GM12801 (cell line): ENCODE data around the gene U2AF2.

ENCODE experiments used
- TF ChIP-seq, protein P1 (sequence below): IDR thresholded peaks from one replicate; pipeline ENCODE4 v1.5.1; 2011; ENCODE audit warnings: control low read depth; ENCODE audit not compliant: insufficient read length; ENCODE audit errors: extremely low read depth

The U2AF2 gene

DNA sequence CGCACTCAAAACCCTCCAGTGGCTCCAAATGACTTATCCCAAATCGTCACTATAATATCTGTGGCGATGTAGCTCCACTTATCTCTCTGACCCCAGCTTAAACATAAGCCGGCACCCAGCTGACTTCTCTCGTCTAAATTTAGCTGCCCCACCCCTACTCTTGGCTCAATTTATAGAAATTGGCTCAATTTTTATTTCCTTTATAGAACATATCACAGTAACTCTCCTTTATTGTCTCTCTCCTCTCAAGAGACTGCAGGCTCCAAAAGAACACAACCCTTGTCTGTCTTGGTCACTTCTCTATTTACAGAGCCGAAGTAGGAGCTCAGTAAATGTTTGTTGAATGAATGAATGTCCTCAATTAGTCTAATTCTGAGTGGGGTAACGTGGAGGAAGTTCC, 31.3 kb upstream of the U2AF2 start:
- TF ChIP-seq, protein P1, sequence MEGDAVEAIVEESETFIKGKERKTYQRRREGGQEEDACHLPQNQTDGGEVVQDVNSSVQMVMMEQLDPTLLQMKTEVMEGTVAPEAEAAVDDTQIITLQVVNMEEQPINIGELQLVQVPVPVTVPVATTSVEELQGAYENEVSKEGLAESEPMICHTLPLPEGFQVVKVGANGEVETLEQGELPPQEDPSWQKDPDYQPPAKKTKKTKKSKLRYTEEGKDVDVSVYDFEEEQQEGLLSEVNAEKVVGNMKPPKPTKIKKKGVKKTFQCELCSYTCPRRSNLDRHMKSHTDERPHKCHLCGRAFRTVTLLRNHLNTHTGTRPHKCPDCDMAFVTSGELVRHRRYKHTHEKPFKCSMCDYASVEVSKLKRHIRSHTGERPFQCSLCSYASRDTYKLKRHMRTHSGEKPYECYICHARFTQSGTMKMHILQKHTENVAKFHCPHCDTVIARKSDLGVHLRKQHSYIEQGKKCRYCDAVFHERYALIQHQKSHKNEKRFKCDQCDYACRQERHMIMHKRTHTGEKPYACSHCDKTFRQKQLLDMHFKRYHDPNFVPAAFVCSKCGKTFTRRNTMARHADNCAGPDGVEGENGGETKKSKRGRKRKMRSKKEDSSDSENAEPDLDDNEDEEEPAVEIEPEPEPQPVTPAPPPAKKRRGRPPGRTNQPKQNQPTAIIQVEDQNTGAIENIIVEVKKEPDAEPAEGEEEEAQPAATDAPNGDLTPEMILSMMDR: no peak

DNA sequence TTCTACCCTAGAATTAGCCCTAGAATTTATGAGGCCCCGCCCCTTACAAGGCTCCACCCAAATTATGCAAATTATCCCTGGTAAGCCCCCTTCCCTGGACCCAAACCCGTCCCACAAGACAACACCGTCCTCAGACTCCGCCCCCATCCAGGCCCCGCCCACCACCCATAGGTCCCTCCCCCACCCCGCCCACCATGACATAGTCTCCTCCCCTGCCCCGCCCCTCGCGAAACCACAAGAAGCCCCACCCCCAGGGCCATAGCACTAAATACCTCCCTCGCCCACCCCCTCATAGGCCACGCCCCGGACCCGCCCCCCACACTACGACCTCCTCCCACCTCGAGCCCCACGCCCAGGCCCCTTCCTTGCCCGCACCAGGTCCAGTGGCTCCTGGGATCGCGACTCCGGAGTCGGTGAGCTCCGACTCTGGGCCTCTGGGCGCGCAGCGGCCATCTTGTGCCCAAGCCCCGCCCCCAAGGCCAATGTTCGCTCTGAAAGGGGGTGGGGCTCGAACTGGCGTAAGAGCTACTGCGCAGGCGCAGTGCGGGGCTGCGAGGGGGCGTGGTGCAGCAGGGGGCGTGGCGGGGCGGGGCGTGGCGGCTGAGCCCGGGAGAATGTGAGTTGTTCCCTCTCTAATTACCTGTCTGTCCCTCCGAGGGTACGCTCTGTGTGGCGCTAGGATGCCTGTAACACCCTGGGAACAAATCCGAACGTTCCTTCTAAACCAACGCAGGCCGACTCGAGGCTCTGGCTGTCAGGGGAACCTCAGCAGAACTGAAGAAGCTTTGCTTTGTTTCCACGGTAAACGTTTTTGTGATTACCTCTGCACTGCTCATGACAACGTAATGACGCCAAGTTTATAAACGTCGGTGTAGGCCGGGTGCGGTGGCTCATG, 30.5 kb upstream of the U2AF2 start, which contains the start of gene ZNF784:
TSS of gene ZNF784 (minus strand) at position 458 of the 895 bp plus-strand sequence. CDS start at position 453, 5 bp downstream.
- TF ChIP-seq, protein P1: no peak

DNA sequence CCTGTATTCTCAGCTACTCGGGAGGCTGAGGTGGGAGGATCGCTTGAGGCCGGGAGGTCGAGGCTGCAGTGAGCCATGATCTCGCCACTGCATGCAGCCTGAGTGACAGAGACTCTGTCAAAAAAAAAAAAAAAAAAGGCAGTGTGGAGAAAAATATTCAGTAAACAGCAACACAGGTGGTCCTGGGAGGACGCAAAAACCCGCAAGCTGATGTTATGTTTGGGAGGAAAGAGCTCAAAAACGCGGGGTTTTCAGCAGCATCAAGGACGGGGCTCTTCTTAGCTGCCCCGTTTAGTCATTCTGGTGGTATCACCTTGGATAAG, 29.9 kb upstream of the U2AF2 start:
- TF ChIP-seq, protein P1: no peak

DNA sequence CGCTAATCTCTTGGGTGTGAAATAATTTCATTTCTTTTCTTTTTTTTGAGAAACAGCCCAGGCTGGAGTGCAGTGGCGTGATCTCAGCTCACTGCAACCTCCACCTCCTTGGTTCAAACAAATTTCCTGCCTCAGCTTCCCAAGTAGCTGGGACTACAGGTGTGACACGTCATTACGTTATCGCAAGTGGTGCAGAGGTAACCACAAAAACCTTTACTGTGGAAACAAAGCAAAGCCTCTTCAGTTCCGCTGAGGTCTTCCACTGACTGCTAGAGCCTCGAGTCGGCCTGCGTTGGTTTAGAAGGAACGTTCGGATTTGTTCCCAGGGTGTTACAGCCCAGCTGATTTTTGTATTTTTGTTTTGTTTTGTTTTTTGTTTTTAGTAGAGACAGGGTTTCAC, 28.5 kb upstream of the U2AF2 start:
- TF ChIP-seq, protein P1: no peak

DNA sequence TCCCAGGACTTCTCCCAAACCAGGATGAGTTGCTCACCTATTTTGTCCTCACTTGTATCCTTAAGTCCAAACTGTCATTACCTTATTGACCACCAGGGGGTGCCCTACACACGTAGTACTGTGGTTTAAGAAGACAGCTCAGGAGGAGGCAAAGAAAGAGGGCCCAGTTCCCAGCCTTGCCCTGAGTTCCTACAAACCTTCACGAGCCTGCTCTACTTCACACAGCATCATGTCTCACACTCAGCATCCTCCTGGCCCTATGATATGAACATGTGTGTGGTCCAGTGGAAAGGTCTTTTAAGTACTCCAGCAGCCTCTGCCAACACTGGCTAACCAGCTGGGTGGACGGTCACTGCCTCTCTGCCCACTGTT, 22.4 kb upstream of the U2AF2 start:
- TF ChIP-seq, protein P1: peak; percentile 57

DNA sequence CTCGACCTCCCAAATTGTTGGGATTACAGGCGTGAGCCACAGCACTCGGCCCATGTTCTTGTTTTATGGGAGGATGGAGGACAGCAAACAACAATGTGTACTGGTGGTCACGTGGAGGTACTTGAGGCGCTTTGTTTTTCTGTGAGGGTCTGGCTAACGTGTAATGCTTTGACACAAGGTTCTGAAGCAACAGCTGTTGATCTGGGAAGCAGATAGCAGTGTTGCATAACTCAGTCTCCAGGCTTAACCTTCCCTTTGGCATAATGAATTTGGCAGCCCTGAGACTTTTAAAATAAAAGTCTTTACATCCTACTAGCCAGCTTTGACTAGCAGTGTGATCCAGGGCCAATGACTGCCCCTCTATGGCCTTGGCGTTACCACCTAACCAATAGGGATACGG, 21.0 kb upstream of the U2AF2 start:
- TF ChIP-seq, protein P1: no peak

DNA sequence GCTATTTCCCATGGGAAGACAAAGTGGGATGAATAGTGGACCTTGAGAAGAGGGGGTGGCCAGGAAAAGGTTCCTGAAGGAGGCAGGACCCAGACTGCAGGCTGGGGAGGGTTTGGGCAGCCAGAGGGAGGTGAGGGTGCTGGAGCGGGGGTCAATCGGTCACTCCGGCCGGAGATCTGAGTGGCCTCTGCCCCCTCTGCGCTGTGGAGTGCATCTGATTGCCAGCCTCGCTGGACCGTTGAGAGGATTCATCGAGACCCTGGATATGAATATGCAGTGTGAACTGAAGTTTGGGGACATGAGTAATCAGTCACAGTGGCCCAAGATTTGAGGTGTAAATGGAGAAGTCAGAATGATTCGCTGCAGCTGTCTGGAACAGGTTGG, 19.5 kb upstream of the U2AF2 start:
- TF ChIP-seq, protein P1: no peak
